HEK293 (cell line): ENCODE measurements around the gene IRX1.

Experiments used
- CTCF ChIA-PET: fragments of 350-600 bp; formaldehyde crosslinking; extraction: SDS; loops from one replicate; lab custom pipeline; 2021; ENCODE audit warnings: antibody characterized with exemption; lab: Yijun Ruan, JAX
- POLR2A ChIA-PET: fragments of 300-600 bp; formaldehyde crosslinking; extraction: SDS; loops from one replicate; lab custom pipeline; 2020; ENCODE audit warnings: antibody characterized with exemption, inconsistent platforms; lab: Yijun Ruan, JAX
- H3K27ac ChIP-seq: fragments of 200-500 bp; sonication (Bioruptor generic); 2 replicates; pipeline ENCODE4 v1.5.1; 2014; ENCODE audit warnings: low read depth, low read length, control low read depth, inconsistent platforms; ENCODE audit errors: extremely low read depth
- H3K36me3 ChIP-seq, 2 experiments: fragments of 200-500 bp in 1 of 2; sonication (Bioruptor generic) in 1 of 2; 1 replicate in 1 of 2; 2 replicates in 1 of 2; pipeline ENCODE4 v1.5.1; 2014 to 2017; ENCODE audit warnings: inconsistent platforms in 2 of 2, low read length in 2 of 2; ENCODE audit not compliant: control insufficient read depth in 2 of 2, insufficient read depth in 1 of 2
- H3K4me1 ChIP-seq: fragments of 200-500 bp; sonication (Bioruptor generic); 2 replicates; pipeline ENCODE4 v1.5.1; 2014; ENCODE audit warnings: mild to moderate bottlenecking, low read length, inconsistent platforms; ENCODE audit not compliant: control insufficient read depth, insufficient read depth
- H3K4me3 ChIP-seq: 2 replicates; pipeline ENCODE4 v1.5.1; 2011; ENCODE audit warnings: low read depth, mild to moderate bottlenecking, control low read depth, low read length, moderate library complexity
- H3K9me3 ChIP-seq: fragments of 200-500 bp; sonication (Bioruptor generic); 2 replicates; pipeline ENCODE4 v1.5.1; 2014; ENCODE audit warnings: low read depth, low read length, inconsistent platforms; ENCODE audit not compliant: control insufficient read depth, insufficient read depth
- GLIS1 ChIP-seq: fragments of 450-650 bp; formaldehyde crosslinking; IDR thresholded peaks from 2 replicates; pipeline ENCODE4 v1.5.1; 2016; ENCODE audit warnings: missing biosample characterization, missing genetic modification characterization
- HIC1 ChIP-seq: fragments of 450-650 bp; formaldehyde crosslinking; IDR thresholded peaks from 2 replicates; pipeline ENCODE4 v1.5.1; 2016; ENCODE audit warnings: missing biosample characterization, missing genetic modification characterization
- IKZF3 ChIP-seq: fragments of 450-650 bp; IDR thresholded peaks from 2 replicates; pipeline ENCODE4 v1.5.0; 2018; ENCODE audit warnings: missing biosample characterization, mild to moderate bottlenecking, missing genetic modification characterization, moderate library complexity
- KLF1 ChIP-seq: fragments of 450-650 bp; formaldehyde crosslinking; IDR thresholded peaks from 2 replicates; pipeline ENCODE4 v1.5.1; 2016; ENCODE audit warnings: missing biosample characterization, missing genetic modification characterization
- PATZ1 ChIP-seq: fragments of 450-650 bp; formaldehyde crosslinking; IDR thresholded peaks from 2 replicates; pipeline ENCODE4 v1.5.1; 2016; ENCODE audit warnings: missing biosample characterization, missing genetic modification characterization
- PRDM1 ChIP-seq: fragments of 450-650 bp; formaldehyde crosslinking; IDR thresholded peaks from 2 replicates; pipeline ENCODE4; 2016; ENCODE audit warnings: missing biosample characterization, missing genetic modification characterization
- ZBTB21 ChIP-seq: fragments of 450-650 bp; formaldehyde crosslinking; IDR thresholded peaks from 2 replicates; pipeline ENCODE4 v1.5.1; 2017; ENCODE audit warnings: missing biosample characterization, missing genetic modification characterization
- ZBTB26 ChIP-seq: fragments of 450-650 bp; formaldehyde crosslinking; optimal IDR thresholded peaks from 2 replicates; pipeline ENCODE3; 2016; ENCODE audit warnings: missing biosample characterization, mild to moderate bottlenecking, missing genetic modification characterization
- ZNF157 ChIP-seq: fragments of 450-650 bp; formaldehyde crosslinking; IDR thresholded peaks from 2 replicates; pipeline ENCODE4 v1.5.1; 2016; ENCODE audit warnings: missing biosample characterization, missing genetic modification characterization
- ZNF184 ChIP-seq: fragments of 450-650 bp; IDR thresholded peaks from 2 replicates; pipeline ENCODE4 v1.5.1; 2018; ENCODE audit warnings: missing biosample characterization, mild to moderate bottlenecking, missing genetic modification characterization
- ZNF324 ChIP-seq: fragments of 450-650 bp; formaldehyde crosslinking; IDR thresholded peaks from 2 replicates; pipeline ENCODE4 v1.5.1; 2016; ENCODE audit warnings: missing biosample characterization, missing genetic modification characterization
- ZNF341 ChIP-seq: fragments of 450-650 bp; formaldehyde crosslinking; IDR thresholded peaks from 2 replicates; pipeline ENCODE4; 2016; ENCODE audit warnings: low read depth, missing biosample characterization, missing genetic modification characterization
- ZNF366 ChIP-seq: fragments of 450-650 bp; formaldehyde crosslinking; conservative IDR thresholded peaks from 2 replicates; pipeline ENCODE4 v1.5.1; 2016; ENCODE audit warnings: missing biosample characterization, missing genetic modification characterization
- ZNF404 ChIP-seq: fragments of 450-650 bp; formaldehyde crosslinking; IDR thresholded peaks from 2 replicates; pipeline ENCODE4 v1.5.1; 2017; ENCODE audit warnings: missing biosample characterization, missing genetic modification characterization
- ZNF555 ChIP-seq: fragments of 450-650 bp; formaldehyde crosslinking; conservative IDR thresholded peaks from 2 replicates; pipeline ENCODE4 v1.5.1; 2017; ENCODE audit warnings: missing biosample characterization, mild to moderate bottlenecking, missing genetic modification characterization, inconsistent platforms
- ZNF623 ChIP-seq: fragments of 450-650 bp; formaldehyde crosslinking; IDR thresholded peaks from 2 replicates; pipeline ENCODE4 v1.5.1; 2016; ENCODE audit warnings: missing biosample characterization, missing genetic modification characterization
- ZNF776 ChIP-seq: fragments of 450-650 bp; formaldehyde crosslinking; IDR thresholded peaks from 2 replicates; pipeline ENCODE4 v1.5.0; 2017; ENCODE audit warnings: missing biosample characterization, missing genetic modification characterization, borderline replicate concordance
- ZNF837 ChIP-seq: fragments of 450-650 bp; formaldehyde crosslinking; IDR thresholded peaks from 2 replicates; pipeline ENCODE4 v1.5.1; 2016; ENCODE audit warnings: missing biosample characterization, missing genetic modification characterization

Gene IRX1

GRCh38 chr5:3622961-3623360 lies 27.3 kb downstream of the IRX1 start (continued):
- TF ChIP-seq ZNF776 (tag by site-specific recombination): no peak
- no peak for TF ChIP-seq ZNF324 (tag by site-specific recombination)

- no peaks in the 10 kb centered on the region for H3K4me1 ChIP-seq
- CTCF ChIA-PET: no interaction called here
These were observed 30.0 kb downstream of the IRX1 start for GRCh38 chr5:3625626-3626025.

GRCh38 chr5:3634061-3634460 lies 38.4 kb downstream of the IRX1 start:
- Histone ChIP-seq H3K4me3 (no peak overlapping the region), H3K36me3 (no peaks in the 10 kb centered on the region), H3K9me3 (no peaks in the 10 kb centered on the region), H3K4me1 (no peaks in the 10 kb centered on the region), H3K27ac (no peak overlapping the region)
- CTCF ChIA-PET: no interaction called here
- no peak for TF ChIP-seq ZBTB26 (tag by site-specific recombination)
- POLR2A ChIA-PET: no interaction called here

More at GRCh38 chr5:3625626-3626025, 30.0 kb downstream of the IRX1 start:
- H3K9me3 ChIP-seq: no peaks in the 10 kb centered on the region
- no peaks in the 10 kb centered on the region for H3K36me3 ChIP-seq
- H3K4me3 ChIP-seq: no peak overlapping the region
- TF ChIP-seq PRDM1 (tag by site-specific recombination) (no peak), ZNF366 (tag by site-specific recombination) (no peak), ZNF184 (tag by site-specific recombination) (no peak), ZBTB21 (tag by site-specific recombination) (no peak), ZNF341 (tag by site-specific recombination) (no peak), ZNF837 (no peak), ZNF404 (tag by site-specific recombination) (no peak), ZNF157 (tag by site-specific recombination) (no peak), GLIS1 (no peak), ZNF555 (tag by site-specific recombination) (no peak), ZNF623 (no peak), KLF1 (tag by site-specific recombination) (no peak), HIC1 (tag by site-specific recombination) (no peak), IKZF3 (tag by site-specific recombination) (no peak), PATZ1 (tag by site-specific recombination) (no peak)
- POLR2A ChIA-PET: no interaction called here
- no peak overlapping the region for H3K27ac ChIP-seq
